RWPE1 (cell line): ENCODE results near the gene HSPA14.

ENCODE experiments used
- CTCF ChIA-PET: fragments of 350-600 bp; sonication (Branson Sonifier 250); formaldehyde crosslinking; extraction: SDS; loops from one replicate; lab custom pipeline; 2021; lab: Yijun Ruan, JAX
- POLR2A ChIA-PET: fragments of 400-600 bp; formaldehyde crosslinking; extraction: SDS; loops from one replicate; lab custom pipeline; 2020; ENCODE audit warnings: antibody characterized with exemption; ENCODE audit not compliant: low non-redundant PET; lab: Yijun Ruan, JAX
- DNase-seq: peaks from one replicate; pipeline ENCODE4 v3.0.0; 2012; ENCODE audit warnings: low spot score
- H3K27ac ChIP-seq: fragments of 450-650 bp; 2 replicates; pipeline ENCODE4 v1.5.1; 2017
- TF ChIP-seq, protein P1 (sequence below): fragments of 450-650 bp; conservative IDR thresholded peaks from 2 replicates; pipeline ENCODE4 v1.5.1; 2017; ENCODE audit warnings: low read depth, mild to moderate bottlenecking

HSPA14 gene

DNA sequence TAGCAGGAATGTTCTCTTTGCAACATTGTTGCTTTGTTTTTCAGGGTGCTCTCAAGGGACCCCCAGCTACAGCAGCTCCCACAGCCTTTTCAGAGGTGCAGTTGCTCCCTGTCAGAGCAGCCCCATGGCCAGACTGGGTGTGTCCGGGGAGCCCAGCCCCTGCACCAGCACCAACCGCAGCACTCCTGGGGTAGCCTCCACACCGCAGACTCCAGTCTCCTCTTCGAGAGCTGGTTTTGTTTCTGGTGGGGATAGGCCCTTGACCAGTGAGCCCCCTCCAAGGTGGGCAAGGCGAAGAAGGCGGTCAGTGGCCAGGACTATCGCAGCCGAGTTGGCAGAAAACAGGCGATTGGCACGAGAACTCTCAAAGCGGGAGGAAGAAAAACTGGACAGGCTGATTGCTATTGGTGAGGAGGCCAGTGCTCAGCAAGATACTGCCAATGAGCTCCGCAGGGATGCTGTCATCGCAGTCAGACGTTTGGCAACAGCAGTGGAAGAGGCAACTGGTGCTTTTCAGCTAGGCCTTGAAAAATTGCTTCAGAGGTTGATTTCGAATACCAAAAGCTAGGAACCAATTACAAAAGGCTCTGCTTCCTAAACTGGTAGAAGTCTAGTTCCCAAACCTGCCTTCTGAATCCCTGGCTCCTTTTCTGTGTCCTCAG lies 5.4 kb downstream of the HSPA14 start:
- CTCF ChIA-PET, result no interaction called here
- no peak for DNase-seq
- TF ChIP-seq, protein P1, sequence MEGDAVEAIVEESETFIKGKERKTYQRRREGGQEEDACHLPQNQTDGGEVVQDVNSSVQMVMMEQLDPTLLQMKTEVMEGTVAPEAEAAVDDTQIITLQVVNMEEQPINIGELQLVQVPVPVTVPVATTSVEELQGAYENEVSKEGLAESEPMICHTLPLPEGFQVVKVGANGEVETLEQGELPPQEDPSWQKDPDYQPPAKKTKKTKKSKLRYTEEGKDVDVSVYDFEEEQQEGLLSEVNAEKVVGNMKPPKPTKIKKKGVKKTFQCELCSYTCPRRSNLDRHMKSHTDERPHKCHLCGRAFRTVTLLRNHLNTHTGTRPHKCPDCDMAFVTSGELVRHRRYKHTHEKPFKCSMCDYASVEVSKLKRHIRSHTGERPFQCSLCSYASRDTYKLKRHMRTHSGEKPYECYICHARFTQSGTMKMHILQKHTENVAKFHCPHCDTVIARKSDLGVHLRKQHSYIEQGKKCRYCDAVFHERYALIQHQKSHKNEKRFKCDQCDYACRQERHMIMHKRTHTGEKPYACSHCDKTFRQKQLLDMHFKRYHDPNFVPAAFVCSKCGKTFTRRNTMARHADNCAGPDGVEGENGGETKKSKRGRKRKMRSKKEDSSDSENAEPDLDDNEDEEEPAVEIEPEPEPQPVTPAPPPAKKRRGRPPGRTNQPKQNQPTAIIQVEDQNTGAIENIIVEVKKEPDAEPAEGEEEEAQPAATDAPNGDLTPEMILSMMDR, result no peak
- H3K27ac ChIP-seq, result no peak overlapping the region
- POLR2A ChIA-PET, result no interaction called here

DNA sequence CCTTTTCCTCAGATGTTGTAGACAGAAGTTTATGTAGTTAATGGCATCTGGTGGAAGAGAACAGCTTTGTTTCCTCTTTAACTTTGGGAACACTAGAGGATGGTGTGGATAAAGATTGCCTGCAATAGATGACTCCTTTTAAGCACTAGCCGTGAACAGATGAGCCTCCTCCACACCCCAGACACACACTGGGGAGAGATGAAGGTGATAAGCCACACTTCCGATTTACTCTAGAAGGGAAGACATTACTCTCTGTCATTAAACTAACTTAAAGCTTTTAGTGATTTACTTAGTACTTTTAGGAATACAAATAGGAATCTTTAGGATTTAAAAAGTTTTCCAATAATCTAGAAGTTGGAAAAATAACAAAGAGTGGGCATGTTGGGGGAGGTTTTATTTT lies 6.8 kb downstream of the HSPA14 start:
- TF ChIP-seq, protein P1, result no peak
- ChIA-PET POLR2A (no interaction called here), CTCF (interaction anchor here (0.7 kb wide), 1 partner anchor 270 kb away, joined by 6 read pairs; no protein-coding TSS in a partner anchor)
- no peak for DNase-seq
- no peak overlapping the region for H3K27ac ChIP-seq

DNA sequence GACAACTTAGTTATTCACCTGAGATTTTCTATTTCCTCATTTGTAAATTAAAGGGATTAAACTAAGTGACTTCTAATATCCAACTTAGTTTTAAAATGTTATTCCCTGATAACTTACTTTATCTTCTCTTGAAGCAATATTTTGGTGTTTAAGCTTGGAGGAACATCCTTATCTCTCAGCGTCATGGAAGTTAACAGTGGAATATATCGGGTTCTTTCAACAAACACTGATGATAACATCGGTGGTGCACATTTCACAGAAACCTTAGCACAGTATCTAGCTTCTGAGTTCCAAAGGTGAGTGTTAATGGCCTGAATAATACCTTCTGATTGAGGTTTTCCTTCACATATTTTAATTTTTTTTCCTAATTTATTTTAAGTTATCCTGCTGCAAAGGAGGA lies 14.1 kb downstream of the HSPA14 start:
- ChIA-PET POLR2A (no interaction called here), CTCF (no interaction called here)
- H3K27ac ChIP-seq, result no peak overlapping the region
- no peak for DNase-seq
- TF ChIP-seq, protein P1, result no peak

DNA sequence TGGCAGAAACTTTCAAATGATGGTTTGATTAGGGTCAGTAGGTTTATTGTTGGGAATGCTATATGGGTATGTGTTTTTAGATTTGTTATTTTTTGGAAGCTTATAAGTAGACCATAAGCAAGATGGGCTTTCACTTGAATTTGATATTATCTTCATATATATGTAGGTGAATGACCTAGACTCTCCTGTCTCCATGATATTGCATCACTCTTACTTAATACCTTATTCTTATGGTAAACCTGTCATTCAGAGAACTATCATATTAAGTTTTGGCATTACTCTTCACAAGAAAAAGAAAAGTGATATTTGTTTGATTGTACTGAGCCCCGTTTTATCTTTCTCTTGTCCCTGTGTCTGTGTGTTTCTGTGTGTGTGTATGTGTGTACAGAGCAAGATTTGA lies 17.3 kb downstream of the HSPA14 start:
- POLR2A ChIA-PET, result no interaction called here

DNA sequence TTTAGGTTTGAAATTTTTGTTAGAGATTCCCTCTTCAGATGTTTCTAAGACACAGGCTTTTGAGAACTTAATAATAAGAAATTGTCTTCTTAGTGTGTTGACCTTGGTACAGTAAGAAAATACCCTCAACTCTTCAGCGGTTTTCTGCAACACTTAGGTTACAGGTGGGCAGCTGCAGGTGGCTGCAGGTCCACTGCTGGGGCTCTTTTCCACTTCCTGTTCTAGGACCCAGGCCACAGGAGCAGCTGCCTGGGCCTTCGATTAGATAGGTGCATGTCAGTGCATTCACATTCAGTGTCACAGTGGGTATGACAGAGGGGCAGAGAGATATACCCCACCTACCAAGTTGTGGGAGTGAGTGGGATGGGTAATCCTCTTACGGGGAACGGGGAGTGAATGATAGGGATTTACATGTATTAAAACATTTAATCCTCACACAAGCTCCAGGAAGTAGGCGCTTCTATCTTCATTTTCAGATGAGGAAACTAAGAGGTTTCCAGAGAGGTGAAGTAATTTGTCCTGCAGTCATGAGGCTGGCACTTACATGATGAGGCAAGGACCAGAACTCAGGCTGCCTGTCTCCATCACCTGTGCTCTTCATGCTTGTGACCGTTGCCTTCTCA lies 20.3 kb downstream of the HSPA14 start:
- TF ChIP-seq, protein P1, result no peak
- ChIA-PET CTCF (interaction anchor here (0.7 kb wide), 1 partner anchor 49 kb away, joined by 3 read pairs; no protein-coding TSS in a partner anchor), POLR2A (interaction anchor here (0.6 kb wide), 1 partner anchor 9 kb away, joined by 4 read pairs; no protein-coding TSS in a partner anchor)
- H3K27ac ChIP-seq, result no peak overlapping the region
- no peak for DNase-seq

More for the DNA sequence above, 17.3 kb downstream of the HSPA14 start:
- CTCF ChIA-PET, result no interaction called here
- DNase-seq, result no peak
- no peak overlapping the region for H3K27ac ChIP-seq
- TF ChIP-seq, protein P1, result no peak

DNA sequence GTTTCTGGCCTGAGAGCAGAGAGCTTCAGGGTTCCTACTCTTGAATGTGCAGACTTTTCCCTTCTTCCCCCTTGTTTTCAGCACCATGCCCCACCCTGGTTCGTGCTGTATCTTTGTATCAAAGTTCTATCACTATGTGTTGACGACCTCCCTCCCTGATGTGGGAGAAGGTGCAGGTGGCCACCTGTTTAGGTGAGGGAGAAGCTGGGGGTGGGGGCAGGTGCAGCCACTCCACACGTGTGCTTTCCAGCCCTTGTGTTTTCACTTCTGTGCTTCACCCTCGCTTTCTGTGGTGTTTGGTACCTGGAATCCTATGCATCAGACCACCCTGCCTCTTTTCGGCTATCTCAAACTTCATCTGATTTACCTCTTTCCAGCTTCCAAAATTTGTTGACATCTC lies 20.9 kb downstream of the HSPA14 start:
- POLR2A ChIA-PET, result interaction anchor here (0.6 kb wide), 1 partner anchor 9 kb away, joined by 4 read pairs; no protein-coding TSS in a partner anchor
- TF ChIP-seq, protein P1, result no peak

More for the DNA sequence above, 20.9 kb downstream of the HSPA14 start:
- CTCF ChIA-PET, result no interaction called here
- H3K27ac ChIP-seq, result no peak overlapping the region
- no peak for DNase-seq
